Iris pigment epithelial cell (primary cell): ENCODE data around the gene AGBL4.

Source experiments
- DNase-seq: peaks from one replicate; pipeline ENCODE4 v3.0.0-alpha.2; 2011; ENCODE audit warnings: low read depth

Gene AGBL4

GRCh38 chr1:48649880-48650279 is 1373.9 kb downstream of the AGBL4 start:
- DNase-seq, result no peak

GRCh38 chr1:48645883-48646282 is 1377.9 kb downstream of the AGBL4 start:
- DNase-seq, result no peak

DNA sequence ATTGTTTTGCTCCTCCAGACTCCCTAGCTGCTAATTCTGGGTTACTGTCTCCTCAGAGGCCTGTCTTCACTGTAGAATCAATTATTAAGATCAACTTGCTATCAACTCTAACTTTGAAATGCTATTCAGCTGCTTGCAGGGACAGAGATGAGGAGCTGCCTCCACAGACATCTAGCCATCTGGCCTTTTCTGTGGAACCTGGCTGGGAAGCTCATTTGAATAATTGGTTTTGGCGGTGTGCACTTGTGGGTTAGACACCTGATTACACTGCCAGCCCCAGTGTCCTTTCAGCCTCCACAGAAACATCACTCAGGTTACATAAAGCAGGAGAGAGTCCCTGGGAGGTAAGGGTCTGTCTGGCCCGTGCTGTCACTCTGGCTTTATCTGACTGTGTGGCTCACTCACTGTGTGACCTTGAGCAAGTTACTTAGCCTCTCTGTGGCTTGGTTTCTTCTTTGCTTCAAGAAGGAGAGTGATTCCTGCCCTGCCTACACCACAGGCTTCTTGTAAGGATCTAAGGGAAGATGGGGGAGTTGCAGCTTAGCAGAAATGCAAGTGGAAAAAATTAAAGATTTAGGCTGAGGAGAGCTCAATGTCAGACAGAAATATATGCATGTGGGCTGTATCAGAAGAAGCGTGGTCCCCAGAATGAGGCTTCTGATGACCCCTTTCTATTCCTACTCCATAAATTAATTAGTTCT is 1378.7 kb downstream of the AGBL4 start:
- no peak for DNase-seq

- no peak for DNase-seq
These were observed 1379.4 kb downstream of the AGBL4 start for GRCh38 chr1:48644190-48644900.

- no peak for DNase-seq
These were observed 1380.6 kb downstream of the AGBL4 start for GRCh38 chr1:48643193-48643592.

GRCh38 chr1:48640836-48641492 is 1382.8 kb downstream of the AGBL4 start:
- DNase-seq, result no peak

GRCh38 chr1:48629867-48630266 is 1393.9 kb downstream of the AGBL4 start:
- no peak for DNase-seq

GRCh38 chr1:48627486-48627885 is 1396.3 kb downstream of the AGBL4 start:
- DNase-seq, result no peak

DNA sequence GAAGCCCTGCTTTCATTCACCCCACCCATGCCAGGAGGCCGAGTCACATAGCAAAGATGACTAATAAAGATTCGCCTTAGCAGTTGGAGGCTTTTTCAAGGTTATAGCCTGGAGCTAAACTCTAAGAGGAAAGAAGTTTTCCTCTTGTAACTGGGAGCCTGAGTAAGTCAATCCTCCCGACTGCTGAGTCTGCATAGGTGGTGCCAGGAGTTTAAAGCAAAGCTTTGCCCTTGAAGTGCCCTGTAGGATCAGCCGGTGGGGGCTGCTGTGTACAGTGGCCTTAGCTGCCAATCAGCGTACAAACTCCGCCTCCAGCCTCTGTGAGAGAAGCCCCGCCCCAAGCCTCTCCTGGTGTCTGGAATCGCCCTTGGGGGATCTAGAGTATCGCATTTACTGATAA is 1404.2 kb downstream of the AGBL4 start:
- peak; percentile 10 for DNase-seq

DNA sequence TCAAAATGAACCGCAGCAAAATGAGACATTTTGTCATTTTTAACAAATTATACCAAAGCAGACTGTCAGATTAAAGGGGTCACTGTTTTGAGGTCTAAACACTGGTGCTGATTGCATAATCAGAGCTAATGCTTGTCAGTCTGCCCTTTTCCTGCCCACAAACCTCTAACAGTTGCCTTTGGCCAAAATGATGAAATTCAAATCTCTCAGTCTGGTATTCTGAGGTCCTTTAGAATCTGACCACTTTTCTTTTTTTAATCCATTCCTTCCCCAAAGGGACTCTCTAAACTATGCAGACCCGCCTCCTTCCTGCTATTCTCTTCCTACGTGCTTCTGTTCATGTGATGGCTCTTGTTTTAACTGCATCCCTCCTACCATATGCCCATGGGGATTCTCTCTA is 1406.5 kb downstream of the AGBL4 start:
- DNase-seq, result peak; percentile 20

DNA sequence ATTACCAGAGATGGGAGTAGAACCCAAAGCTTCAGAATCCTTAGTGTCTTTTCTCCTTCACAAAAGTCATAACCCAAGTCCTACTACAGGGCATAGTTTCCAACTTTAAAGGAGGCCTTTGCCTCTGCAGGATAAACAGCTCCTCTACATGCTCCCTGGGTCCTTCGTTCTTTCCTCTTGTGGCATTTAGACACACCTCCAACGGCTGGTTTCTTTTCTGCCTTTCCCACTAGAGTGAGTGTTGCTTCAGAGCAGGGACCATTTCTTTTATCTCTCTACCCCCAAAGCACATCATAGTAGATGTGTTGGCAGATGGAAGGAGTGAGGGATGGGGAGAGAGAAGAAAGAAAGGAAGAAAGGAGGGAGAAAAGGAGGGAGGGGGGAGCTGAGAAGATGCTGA is 1407.0 kb downstream of the AGBL4 start:
- no peak for DNase-seq

- DNase-seq, result no peak
These were observed 1411.9 kb downstream of the AGBL4 start for GRCh38 chr1:48611841-48612240.

DNA sequence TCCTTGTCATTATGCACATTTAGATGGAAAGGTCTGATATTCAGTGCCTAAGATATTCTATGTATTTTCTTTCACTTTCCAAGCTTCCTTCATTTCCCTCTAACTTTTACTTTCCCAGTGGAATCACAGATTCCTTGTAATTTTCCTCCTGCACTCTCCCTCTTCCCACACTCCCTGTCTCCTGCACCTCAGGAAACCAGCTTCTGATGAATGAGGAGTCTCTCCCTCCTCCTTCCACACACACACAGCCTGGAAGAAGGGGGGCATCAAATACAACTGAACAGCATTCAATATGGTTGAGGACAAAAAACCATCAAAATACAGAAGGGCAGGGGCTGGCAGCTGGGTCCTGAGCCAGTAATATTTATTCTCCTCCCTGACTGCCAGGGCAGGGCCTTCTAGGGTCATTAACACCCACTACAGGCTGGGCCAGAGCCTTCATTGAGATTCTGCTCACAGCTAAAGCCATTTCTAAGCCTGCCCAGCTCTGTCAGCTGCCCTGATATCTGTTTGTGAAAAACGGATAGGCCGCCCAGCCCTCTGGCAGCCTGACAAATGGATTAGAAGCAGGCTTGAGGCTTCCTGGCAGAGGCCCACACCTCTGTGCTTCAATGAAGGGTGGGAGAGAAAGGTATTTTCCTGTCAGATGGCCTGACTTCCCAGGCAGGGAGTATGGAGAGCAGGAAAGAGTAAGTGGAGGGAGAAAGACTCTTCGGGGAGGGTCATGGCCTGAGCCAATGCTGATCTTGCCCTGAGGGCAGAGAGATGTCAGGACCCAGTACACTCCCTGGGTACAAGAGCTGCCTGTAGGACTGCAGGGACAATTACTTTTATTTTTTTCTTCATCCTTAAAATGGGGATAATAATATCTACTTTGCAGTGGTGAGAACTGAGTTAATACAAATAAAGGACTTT is 1412.9 kb downstream of the AGBL4 start:
- DNase-seq, result no peak

DNA sequence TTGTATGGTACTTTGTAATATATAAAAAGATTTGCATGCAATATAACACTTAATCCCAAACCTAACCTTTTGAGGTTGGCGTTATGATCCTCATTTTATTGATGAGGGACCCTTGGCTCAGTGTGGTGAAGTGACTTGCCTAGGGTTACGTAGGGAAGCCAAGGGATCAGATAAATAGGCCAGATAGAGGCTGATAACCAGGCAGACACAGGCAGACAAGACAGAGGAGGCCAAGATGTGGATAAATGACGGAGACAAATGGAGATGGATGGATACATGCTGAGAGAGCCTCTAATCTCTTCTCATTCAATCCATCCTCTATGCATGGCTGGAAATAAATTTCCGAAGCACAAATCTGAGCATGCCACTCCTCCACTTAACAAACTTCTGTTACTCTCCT is 1414.9 kb downstream of the AGBL4 start:
- DNase-seq, result no peak

DNA sequence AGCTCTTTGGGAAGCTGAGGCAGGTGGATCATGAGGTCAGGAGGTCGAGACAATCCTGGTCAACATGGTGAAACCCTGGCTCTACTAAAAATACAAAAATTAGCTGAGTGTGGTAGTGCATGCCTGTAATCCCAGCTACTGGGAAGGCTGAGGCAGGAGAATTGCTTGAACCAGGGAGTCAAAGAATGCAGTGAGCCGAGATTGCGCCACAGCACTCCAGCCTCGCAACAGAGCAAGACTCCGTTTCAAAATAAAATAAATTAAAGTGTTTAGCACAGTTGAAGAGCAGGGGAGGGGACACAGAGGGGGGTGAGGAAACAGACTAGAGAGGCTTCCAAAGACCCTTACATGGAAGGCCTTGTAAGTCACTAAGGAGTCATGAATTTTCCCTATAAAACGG is 1420.5 kb downstream of the AGBL4 start:
- DNase-seq, result no peak

DNA sequence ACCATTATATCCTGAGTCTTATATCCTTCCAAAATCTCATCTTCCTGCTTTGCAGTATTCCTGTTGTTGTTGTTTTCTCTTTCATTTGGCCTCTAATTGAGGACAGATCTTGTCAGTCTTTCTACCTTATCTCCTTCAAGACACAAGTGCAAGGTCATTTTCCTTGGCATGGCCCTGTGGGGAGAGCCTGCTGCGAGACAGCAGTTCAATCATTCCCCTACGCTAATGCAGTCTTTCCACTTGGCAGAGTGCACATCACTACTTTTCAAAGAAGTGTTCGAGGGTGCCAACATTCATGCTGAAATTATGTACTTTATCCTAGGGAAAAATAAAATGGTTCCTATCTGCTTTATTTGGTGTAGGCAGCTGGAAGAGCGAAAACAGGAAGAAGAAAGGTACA is 1421.4 kb downstream of the AGBL4 start:
- no peak for DNase-seq

DNA sequence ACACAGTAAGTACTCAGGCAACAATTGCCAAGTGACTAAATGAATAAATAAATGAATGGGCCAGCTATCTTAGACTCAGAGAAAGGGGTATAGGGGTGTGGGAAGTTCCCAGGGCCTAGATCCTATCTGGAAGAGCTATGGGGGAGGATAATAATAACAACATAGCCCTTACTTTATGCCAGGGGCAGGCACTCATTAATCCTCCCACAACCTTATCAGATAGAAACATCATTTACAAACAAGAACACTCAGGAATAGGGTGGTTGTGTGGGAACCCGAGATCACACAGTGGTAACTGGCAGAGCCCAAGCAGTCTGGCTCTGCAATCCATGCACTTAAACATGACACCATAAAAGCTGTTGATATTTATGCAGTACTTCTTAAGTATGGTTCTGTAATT is 1423.6 kb downstream of the AGBL4 start:
- no peak for DNase-seq

GRCh38 chr1:48597663-48598062 is 1426.1 kb downstream of the AGBL4 start:
- DNase-seq, result no peak

DNA sequence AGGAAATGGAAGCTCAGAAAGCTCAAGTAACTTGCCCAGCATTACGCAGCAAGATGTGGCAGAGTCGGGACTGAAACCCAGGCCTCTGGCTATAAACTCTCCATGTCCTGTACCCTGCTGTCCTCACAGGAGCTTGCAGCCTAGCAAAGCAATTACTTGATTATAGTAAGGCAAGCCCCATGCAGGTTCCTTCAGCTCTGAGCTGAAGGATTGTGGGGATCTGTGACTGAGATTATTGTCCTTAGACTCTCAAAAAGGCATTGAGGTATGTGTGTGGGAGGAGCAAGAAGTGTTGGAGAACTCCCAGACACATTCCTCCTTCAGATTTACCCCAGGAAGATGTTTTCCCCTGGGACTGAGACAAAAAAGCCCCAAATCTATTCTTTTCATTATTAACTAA is 1427.7 kb downstream of the AGBL4 start:
- DNase-seq, result peak; percentile 1

GRCh38 chr1:48595613-48596012 is 1428.1 kb downstream of the AGBL4 start:
- no peak for DNase-seq

DNA sequence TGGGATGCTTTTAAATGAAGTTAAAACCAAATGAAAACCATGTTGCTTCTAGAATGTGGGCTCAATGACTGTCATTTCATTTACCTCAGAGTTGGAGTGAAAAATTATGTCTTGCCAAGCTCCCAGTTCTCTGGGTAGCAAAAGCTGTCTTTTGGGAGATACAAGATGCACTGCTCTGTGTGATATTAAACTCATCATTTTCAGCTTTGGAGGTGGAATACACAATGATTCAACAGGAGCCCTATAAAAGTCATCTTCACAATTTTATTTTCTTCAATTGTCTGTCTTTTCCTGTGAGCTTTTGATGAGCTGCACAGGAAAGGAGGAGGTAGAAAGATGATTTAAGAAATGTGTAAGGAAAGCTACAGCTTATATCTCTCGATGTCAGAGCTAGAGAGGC is 1431.4 kb downstream of the AGBL4 start:
- DNase-seq, result no peak

DNA sequence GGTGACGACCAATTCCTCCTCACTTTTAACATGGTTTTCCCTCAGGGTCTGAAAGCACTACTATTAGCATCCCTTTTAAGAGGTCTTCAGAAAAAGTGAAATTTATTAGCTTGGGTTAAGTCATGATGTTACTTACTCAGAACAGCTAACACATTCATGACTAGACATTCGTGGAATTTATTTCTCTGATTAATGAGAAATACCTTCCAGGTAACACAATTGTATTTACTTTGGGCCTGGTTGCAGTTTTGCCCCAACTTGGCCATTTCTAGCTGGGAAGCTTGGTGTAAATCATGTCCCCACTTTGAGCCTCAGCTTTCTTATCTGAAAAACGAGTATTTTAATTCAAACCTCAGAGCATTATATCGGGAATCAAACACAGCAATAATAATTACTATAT is 1432.6 kb downstream of the AGBL4 start:
- no peak for DNase-seq
